ENCODE data around the gene ABCA13.

The ABCA13 gene

GRCh38 chr7:48299580-48300169, 128.4 kb downstream of the ABCA13 start:
- peak; percentile 62 for DNase-seq (ENCODE audit: low read depth, low spot score)

GRCh38 chr7:48300301-48300700, 129.0 kb downstream of the ABCA13 start:
- no peak for DNase-seq (ENCODE audit: low read depth, low spot score)

GRCh38 chr7:48301201-48301600, 129.9 kb downstream of the ABCA13 start:
- no peak for DNase-seq (ENCODE audit: low read depth, low spot score)

GRCh38 chr7:48304641-48305040, 133.4 kb downstream of the ABCA13 start:
- no peak for DNase-seq (ENCODE audit: low read depth, low spot score)

- no peak for DNase-seq (ENCODE audit: low read depth, low spot score)
Measured at GRCh38 chr7:48305661-48306060, 134.4 kb downstream of the ABCA13 start.

GRCh38 chr7:48307041-48307714, 135.9 kb downstream of the ABCA13 start:
- DNase-seq (ENCODE audit: low read depth, low spot score) = no peak

GRCh38 chr7:48309720-48310119, 138.5 kb downstream of the ABCA13 start:
- DNase-seq (ENCODE audit: low read depth, low spot score) = no peak

GRCh38 chr7:48311464-48312100, 140.3 kb downstream of the ABCA13 start:
- DNase-seq (ENCODE audit: low read depth, low spot score) = no peak

- DNase-seq (ENCODE audit: low read depth, low spot score) = no peak
Measured at GRCh38 chr7:48312151-48312550, 140.9 kb downstream of the ABCA13 start.

GRCh38 chr7:48316768-48317167, 145.5 kb downstream of the ABCA13 start:
- no peak for DNase-seq (ENCODE audit: low read depth, low spot score)

- DNase-seq (ENCODE audit: low read depth, low spot score) = no peak
Measured at GRCh38 chr7:48317360-48317759, 146.1 kb downstream of the ABCA13 start.

- no peak for DNase-seq (ENCODE audit: low read depth, low spot score)
Measured at GRCh38 chr7:48321319-48322010, 150.2 kb downstream of the ABCA13 start.

GRCh38 chr7:48337012-48337621, 165.9 kb downstream of the ABCA13 start:
- DNase-seq (ENCODE audit: low read depth, low spot score) = peak; percentile 47

- no peak for DNase-seq (ENCODE audit: low read depth, low spot score)
Measured at GRCh38 chr7:48337781-48338180, 166.5 kb downstream of the ABCA13 start.

GRCh38 chr7:48347230-48347825, 176.1 kb downstream of the ABCA13 start:
- no peak for DNase-seq (ENCODE audit: low read depth, low spot score)

- no peak for DNase-seq (ENCODE audit: low read depth, low spot score)
Measured at GRCh38 chr7:48350515-48350914, 179.3 kb downstream of the ABCA13 start.

- DNase-seq (ENCODE audit: low read depth, low spot score) = no peak
Measured at GRCh38 chr7:48351900-48352299, 180.6 kb downstream of the ABCA13 start.

GRCh38 chr7:48355346-48355745, 184.1 kb downstream of the ABCA13 start:
- no peak for DNase-seq (ENCODE audit: low read depth, low spot score)

- no peak for DNase-seq (ENCODE audit: low read depth, low spot score)
Measured at GRCh38 chr7:48360574-48360973, 189.3 kb downstream of the ABCA13 start.

- DNase-seq (ENCODE audit: low read depth, low spot score) = no peak
Measured at GRCh38 chr7:48363174-48363573, 191.9 kb downstream of the ABCA13 start.

GRCh38 chr7:48365010-48365409, 193.8 kb downstream of the ABCA13 start:
- DNase-seq (ENCODE audit: low read depth, low spot score) = no peak

- DNase-seq (ENCODE audit: low read depth, low spot score) = no peak
Measured at GRCh38 chr7:48366096-48366495, 194.8 kb downstream of the ABCA13 start.

Data from ELF-1 (cell line).